ENCODE results near the gene NSMCE4A.
"Not testable (repeated sequence)": the region's sequence is repeated elsewhere in the genome, so short reads cannot be mapped to it uniquely, and the experiment has no call there.

GRCh38 chr10:121969086-121969485 is 5.9 kb downstream of the NSMCE4A start:
- TF ChIP-seq POLR2AphosphoS5, TAF1 (IDR thresholded peaks at IDR 0.05; ENCODE audit: low read depth, low read length): not testable (repeated sequence)

All from GM12891 (cell line).